Memory B cell (primary cell): ENCODE data around the gene FCHSD2.

Experiments used
- ATAC-seq: fragments of 150-1000 bp; cut with Tn5 transposase; 2 replicates; pipeline ENCODE4 v1.10.0; 2021; ENCODE audit warnings: low read depth, mild to moderate bottlenecking, moderate library complexity
- DNase-seq, 2 donors: peaks; one replicate each; pipeline ENCODE4 v3.0.0; 2022; ENCODE audit warnings: low spot score in 2 of 2
- H3K27ac Mint-ChIP-seq: one replicate; pipeline ENCODE4 v1.8.0; 2022; ENCODE audit warnings: mild to moderate bottlenecking, moderate library complexity, mixed read lengths
- H3K27me3 Mint-ChIP-seq: one replicate; pipeline ENCODE4 v1.8.0; 2022; ENCODE audit warnings: mixed read lengths
- H3K36me3 Mint-ChIP-seq: one replicate; pipeline ENCODE4 v1.8.0; 2022; ENCODE audit warnings: mild to moderate bottlenecking, mixed read lengths
- H3K4me1 Mint-ChIP-seq: one replicate; pipeline ENCODE4 v1.8.0; 2022; ENCODE audit warnings: mixed read lengths
- H3K4me3 Mint-ChIP-seq: one replicate; pipeline ENCODE4 v1.8.0; 2022; ENCODE audit warnings: mild to moderate bottlenecking, moderate library complexity, mixed read lengths
- H3K9me3 Mint-ChIP-seq: one replicate; pipeline ENCODE4 v1.8.0; 2022; ENCODE audit warnings: mixed read lengths

FCHSD2 gene

GRCh38 chr11:73177778-73178539 lies 35.8 kb upstream of the FCHSD2 start:
- Mint-ChIP-seq H3K9me3 (no peaks in the 10 kb centered on the region), H3K4me3 (no peak overlapping the region), H3K27ac (peak overlapping the region; percentile 68)

GRCh38 chr11:73177380-73177777 lies 35.3 kb upstream of the FCHSD2 start:
- Mint-ChIP-seq H3K27ac (no peak overlapping the region), H3K36me3 (no peaks in the 10 kb centered on the region), H3K27me3 (no peaks in the 10 kb centered on the region), H3K4me1 (peaks cover 30% of the 10 kb centered on the region), H3K4me3 (no peak overlapping the region), H3K9me3 (no peaks in the 10 kb centered on the region)
- ATAC-seq (no peak), DNase-seq (no peak)

More at GRCh38 chr11:73177778-73178539, 35.8 kb upstream of the FCHSD2 start:
- DNase-seq (peak; percentile 73 to 81), ATAC-seq (peak; percentile 100)
- Mint-ChIP-seq H3K4me1 (peaks cover 28% of the 10 kb centered on the region), H3K36me3 (no peaks in the 10 kb centered on the region), H3K27me3 (no peaks in the 10 kb centered on the region)

DNA sequence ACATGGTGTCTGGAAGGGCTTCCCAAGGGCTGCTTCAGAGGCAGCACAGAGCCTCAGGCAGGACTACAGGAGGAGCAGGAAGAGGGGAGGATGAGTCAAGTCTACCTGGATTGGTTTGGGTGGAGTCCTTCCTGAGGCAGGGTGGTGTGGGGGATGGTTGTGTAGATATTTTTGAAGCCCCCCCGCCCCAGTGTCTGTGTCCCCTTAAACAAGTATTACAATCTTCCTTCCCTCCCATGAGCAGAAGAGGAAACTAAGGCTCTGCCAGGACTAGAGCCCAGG lies 34.7 kb upstream of the FCHSD2 start:
- H3K27ac Mint-ChIP-seq: peak overlapping the region; percentile 58
- ATAC-seq (no peak), DNase-seq (no peak)
- H3K4me3 Mint-ChIP-seq: peak overlapping the region; percentile 11
- H3K4me1 Mint-ChIP-seq: peaks cover 30% of the 10 kb centered on the region
- no peaks in the 10 kb centered on the region for H3K36me3 Mint-ChIP-seq
- H3K9me3 Mint-ChIP-seq: no peaks in the 10 kb centered on the region
- H3K27me3 Mint-ChIP-seq: no peaks in the 10 kb centered on the region

DNA sequence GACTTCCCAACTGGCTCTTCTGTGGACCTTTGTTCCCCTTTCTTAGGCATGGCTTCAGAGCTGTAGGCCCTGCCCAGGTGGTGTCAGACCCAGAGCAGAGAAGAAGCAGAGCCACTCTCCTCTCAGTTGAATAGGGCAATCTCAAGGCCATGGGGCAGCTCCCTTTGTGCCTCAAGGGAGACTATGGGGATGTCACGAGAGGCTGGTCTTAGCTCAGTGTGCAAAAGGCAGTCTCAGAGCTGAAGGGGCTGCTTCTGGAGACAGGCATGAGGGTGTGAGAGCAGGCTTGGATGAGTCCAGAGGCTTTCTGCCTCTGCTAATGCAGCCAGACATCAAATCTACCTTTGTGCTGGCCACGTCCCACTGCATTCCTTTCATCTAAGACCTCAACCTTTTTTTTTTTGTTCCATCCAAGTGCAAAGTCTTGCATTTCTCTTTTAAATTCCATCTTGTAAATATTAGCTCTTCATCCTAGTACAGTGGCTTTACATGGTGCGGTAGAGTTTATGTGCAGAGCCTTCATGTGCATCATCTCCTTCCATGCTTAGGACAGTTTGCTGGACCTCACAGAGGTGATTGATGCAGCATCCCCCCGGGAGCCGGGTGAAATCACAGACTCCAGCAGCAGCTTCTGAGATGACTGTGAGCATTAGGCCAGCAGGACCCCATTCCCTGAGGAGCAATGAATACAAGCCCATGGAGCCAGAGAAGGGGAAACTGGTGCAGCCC lies 34.2 kb upstream of the FCHSD2 start:
- Mint-ChIP-seq H3K4me1 (peaks cover 34% of the 10 kb centered on the region), H3K36me3 (no peaks in the 10 kb centered on the region), H3K27ac (peak overlapping the region; percentile 60), H3K27me3 (no peaks in the 10 kb centered on the region), H3K9me3 (no peaks in the 10 kb centered on the region), H3K4me3 (peak overlapping the region; percentile 11)
- DNase-seq (no peak), ATAC-seq (no peak)

DNA sequence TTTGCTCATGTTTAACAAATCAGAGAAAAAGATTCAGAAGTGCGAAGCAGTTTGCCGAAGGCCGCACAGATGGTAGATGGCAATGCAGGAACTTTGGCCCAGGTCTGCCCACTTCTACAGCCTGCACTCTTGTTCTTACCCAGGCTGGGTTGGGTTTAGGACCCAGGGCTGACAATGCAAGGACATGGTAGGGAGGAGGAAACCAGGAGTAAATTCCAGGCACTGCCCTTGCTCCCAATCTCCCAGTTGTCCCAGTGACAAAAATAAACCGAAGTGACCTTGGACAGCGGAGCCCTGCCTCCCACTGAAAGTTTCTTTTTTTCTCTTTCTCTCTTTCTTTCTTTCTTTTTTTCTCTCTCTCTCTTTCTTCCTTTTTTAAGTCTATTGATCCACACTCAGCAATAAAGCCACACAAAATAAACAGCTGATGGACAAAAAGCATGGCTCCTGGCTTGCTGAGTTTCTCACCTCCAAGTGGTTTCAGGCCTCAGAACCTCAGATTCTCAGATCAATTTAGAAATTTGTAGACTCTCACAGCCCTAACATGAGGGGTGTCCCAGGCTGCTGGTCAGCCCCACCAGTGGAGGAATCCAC lies 33.5 kb upstream of the FCHSD2 start:
- H3K27me3 Mint-ChIP-seq: no peaks in the 10 kb centered on the region
- ATAC-seq (no peak), DNase-seq (no peak)
- H3K4me1 Mint-ChIP-seq: peaks cover 38% of the 10 kb centered on the region
- H3K4me3 Mint-ChIP-seq: no peak overlapping the region
- no peaks in the 10 kb centered on the region for H3K36me3 Mint-ChIP-seq
- no peaks in the 10 kb centered on the region for H3K9me3 Mint-ChIP-seq
- peak overlapping the region; percentile 60 for H3K27ac Mint-ChIP-seq

DNA sequence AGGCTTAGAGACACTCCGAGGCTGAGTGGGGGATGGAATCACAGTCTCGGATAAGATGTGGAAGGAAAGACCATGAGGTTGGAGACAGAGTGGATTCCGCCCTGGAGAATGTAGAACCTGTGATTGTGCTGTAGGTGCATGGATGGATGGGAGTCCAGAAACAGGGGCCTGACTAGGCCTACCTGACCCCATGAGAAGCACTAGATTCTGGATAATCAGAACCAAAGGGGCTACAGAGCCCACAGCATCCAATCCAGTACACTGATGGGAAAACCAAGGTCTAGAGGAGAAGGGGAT lies 32.3 kb upstream of the FCHSD2 start:
- no peak overlapping the region for H3K27ac Mint-ChIP-seq
- ATAC-seq: no peak
- H3K27me3 Mint-ChIP-seq: no peaks in the 10 kb centered on the region
- H3K36me3 Mint-ChIP-seq: no peaks in the 10 kb centered on the region
- no peak overlapping the region for H3K4me3 Mint-ChIP-seq
- peaks cover 46% of the 10 kb centered on the region for H3K4me1 Mint-ChIP-seq
- H3K9me3 Mint-ChIP-seq: no peaks in the 10 kb centered on the region
- DNase-seq: no peak

- no peak overlapping the region for H3K27ac Mint-ChIP-seq
- H3K9me3 Mint-ChIP-seq: no peaks in the 10 kb centered on the region
- H3K4me3 Mint-ChIP-seq: no peak overlapping the region
- no peaks in the 10 kb centered on the region for H3K27me3 Mint-ChIP-seq
- no peak for ATAC-seq
- H3K36me3 Mint-ChIP-seq: no peaks in the 10 kb centered on the region
- no peak for DNase-seq
- peaks cover 48% of the 10 kb centered on the region for H3K4me1 Mint-ChIP-seq
Measured at GRCh38 chr11:73173755-73174494, 31.8 kb upstream of the FCHSD2 start.

GRCh38 chr11:73172992-73173656 lies 31.0 kb upstream of the FCHSD2 start:
- peaks cover 50% of the 10 kb centered on the region for H3K4me1 Mint-ChIP-seq
- ATAC-seq (no peak), DNase-seq (no peak)
- H3K4me3 Mint-ChIP-seq: no peak overlapping the region
- H3K36me3 Mint-ChIP-seq: no peaks in the 10 kb centered on the region
- no peaks in the 10 kb centered on the region for H3K9me3 Mint-ChIP-seq
- H3K27ac Mint-ChIP-seq: peak overlapping the region; percentile 40
- no peaks in the 10 kb centered on the region for H3K27me3 Mint-ChIP-seq

- Mint-ChIP-seq H3K27me3 (no peaks in the 10 kb centered on the region), H3K4me3 (no peak overlapping the region), H3K27ac (no peak overlapping the region), H3K9me3 (no peaks in the 10 kb centered on the region), H3K36me3 (no peaks in the 10 kb centered on the region), H3K4me1 (peaks cover 43% of the 10 kb centered on the region)
- DNase-seq: no peak
- no peak for ATAC-seq
Measured at GRCh38 chr11:73171436-73172161, 29.5 kb upstream of the FCHSD2 start.

DNA sequence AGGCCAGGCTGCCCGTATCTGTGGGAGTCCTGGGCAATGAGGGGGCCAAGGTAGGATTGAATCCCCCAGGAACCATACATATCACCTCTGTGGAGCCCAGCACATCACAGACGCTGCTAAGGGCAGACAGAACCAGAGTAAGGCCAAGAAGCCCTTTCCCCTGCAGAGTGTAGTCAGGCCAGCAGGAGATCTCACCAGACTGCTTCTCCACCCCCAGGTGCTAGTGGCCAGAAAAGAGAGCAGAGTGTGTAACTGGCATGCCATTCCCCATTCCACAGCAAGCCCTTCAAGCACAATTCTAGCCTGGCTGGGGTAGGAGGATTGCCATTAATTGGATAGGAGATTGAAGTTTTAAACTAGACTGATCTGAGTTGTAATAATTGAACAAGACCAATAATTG lies 28.0 kb upstream of the FCHSD2 start:
- Mint-ChIP-seq H3K27ac (no peak overlapping the region), H3K27me3 (no peaks in the 10 kb centered on the region)
- ATAC-seq: no peak

GRCh38 chr11:73168925-73169579 lies 26.9 kb upstream of the FCHSD2 start:
- Mint-ChIP-seq H3K4me1 (peaks cover 42% of the 10 kb centered on the region), H3K9me3 (no peaks in the 10 kb centered on the region), H3K27me3 (no peaks in the 10 kb centered on the region), H3K36me3 (no peaks in the 10 kb centered on the region), H3K27ac (peak overlapping the region; percentile 12), H3K4me3 (no peak overlapping the region)
- ATAC-seq: no peak
- DNase-seq: no peak

More for the DNA sequence above, 28.0 kb upstream of the FCHSD2 start:
- Mint-ChIP-seq H3K4me3 (no peak overlapping the region), H3K4me1 (peaks cover 38% of the 10 kb centered on the region), H3K36me3 (no peaks in the 10 kb centered on the region), H3K9me3 (no peaks in the 10 kb centered on the region)
- no peak for DNase-seq

DNA sequence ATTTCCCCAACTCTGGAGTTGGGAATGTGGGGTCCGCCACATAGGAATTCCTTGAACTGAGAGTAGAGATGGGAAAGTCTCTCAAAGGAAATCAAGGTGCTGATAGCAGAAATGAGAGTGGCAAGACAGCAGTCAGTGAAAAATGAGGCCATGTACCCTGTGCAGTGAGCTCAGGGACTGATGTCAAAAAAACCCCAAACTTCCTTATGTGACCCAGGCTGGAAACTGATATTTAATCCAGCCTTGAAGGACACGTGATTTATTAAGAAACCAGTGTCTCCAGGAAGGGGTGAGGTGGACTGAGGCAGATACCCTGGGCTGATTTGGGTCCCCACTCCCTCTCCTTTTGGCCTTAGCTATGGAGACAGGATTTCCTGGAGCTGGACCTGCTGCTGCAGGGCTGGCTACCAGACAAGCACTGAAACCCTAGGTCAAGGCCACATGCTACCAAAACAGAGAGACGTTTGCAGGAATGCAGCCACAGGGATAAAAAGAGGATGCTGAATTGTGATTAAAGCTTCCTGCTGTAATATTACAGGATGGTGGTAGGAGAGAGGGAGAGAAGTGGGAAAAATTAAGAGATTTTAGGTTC lies 25.3 kb upstream of the FCHSD2 start:
- no peak for DNase-seq
- H3K4me1 Mint-ChIP-seq: peaks cover 52% of the 10 kb centered on the region
- H3K9me3 Mint-ChIP-seq: no peaks in the 10 kb centered on the region
- no peak overlapping the region for H3K4me3 Mint-ChIP-seq
- no peaks in the 10 kb centered on the region for H3K27me3 Mint-ChIP-seq
- no peak for ATAC-seq
- no peaks in the 10 kb centered on the region for H3K36me3 Mint-ChIP-seq
- no peak overlapping the region for H3K27ac Mint-ChIP-seq
